ENCODE results near the gene AMDHD1.

Gene AMDHD1

GRCh38 chr12:95943330-95943842 lies at the start of gene AMDHD1:
Gene AMDHD1, plus strand, starts transcription at chr12:95943331. Its CDS starts 68 bp downstream, at chr12:95943399.
- peak; percentile 48 for DNase-seq (ENCODE audit: low read depth)

DNA sequence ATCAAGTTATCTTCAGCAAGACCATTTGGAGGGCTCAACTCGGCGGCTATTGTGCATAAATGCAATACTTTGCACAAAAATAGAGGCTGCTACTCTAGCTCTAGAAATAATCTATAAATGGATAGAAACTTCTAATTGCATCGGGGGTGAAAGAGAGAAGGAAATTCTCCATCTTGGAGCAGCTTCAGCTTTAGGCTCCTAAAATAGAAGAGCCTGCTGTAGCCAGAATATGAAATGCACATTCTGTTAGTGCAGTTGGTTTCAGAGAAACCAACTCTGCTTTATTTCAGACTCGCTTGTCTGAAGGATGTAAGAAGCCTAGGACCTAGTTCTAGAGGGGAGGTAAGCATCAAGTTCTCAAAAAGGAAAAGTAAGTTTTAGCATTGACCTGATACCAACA lies 46.3 kb upstream of the AMDHD1 start:
- DNase-seq (ENCODE audit: low read depth) = no peak

- no peak for DNase-seq (ENCODE audit: low read depth)
Observed at GRCh38 chr12:95898081-95898480, 45.0 kb upstream of the AMDHD1 start.

DNA sequence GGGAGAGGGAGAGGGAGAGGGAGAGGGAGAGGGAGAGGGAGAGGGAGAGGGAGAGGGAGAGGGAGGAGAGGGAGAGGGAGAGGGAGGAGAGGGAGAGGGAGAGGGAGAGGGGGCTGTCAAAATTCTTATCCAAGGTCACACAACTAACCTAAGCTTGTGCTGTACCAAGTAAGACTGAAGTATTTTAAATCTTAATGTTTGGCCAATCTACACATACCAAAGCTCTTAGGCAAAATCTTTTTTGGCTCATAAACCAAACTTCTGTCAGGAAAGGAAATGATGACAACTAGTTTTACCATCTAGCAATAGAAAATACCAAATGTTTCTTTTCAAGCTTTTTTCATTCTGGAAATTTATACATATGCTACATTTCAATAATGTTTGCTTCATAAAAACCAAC lies 34.6 kb upstream of the AMDHD1 start:
- peak; percentile 58 for DNase-seq (ENCODE audit: low read depth)

DNA sequence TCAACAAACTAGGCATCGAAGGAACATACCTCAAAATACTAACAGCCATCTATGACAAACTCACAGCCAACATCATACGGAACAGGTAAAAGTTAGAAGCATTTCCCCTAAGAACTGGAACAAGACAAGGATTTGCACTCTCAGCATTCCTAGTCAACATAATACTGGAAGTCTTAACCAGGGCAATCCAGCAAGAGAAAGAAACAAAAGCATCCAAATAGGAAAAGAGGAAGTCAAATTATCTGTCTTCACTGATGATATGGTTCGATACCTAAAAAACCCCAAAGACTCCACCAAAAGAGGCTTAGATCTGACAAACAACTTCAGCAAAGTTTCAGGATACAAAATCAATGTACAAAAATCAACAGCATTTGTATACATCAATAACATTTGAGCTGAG lies 33.3 kb upstream of the AMDHD1 start:
- DNase-seq (ENCODE audit: low read depth) = no peak

GRCh38 chr12:95918194-95918993 lies 24.7 kb upstream of the AMDHD1 start:
- DNase-seq (ENCODE audit: low read depth) = peak; percentile 61

DNA sequence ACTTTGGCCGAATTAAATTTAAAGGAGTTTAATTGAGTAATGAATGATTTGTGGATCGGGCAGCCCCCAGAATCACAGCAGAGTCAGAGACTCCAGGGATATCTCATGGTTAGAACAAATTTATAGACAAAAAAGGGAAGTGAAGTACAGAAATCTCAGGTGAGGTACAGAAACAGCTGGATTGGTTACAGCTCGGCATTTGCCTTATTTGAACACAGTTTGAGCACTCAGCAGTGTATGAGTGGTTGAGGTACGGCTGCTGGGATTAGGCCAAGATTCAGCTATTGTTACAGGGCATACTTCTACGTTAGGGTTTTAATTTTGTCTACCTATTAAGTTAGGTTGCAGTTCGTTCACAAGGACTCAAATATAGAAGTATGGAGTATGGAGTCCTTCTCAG lies 24.0 kb upstream of the AMDHD1 start:
- DNase-seq (ENCODE audit: low read depth) = no peak

GRCh38 chr12:95922231-95922630 lies 20.9 kb upstream of the AMDHD1 start:
- DNase-seq (ENCODE audit: low read depth) = peak; percentile 0

- no peak for DNase-seq (ENCODE audit: low read depth)
Observed at GRCh38 chr12:95940514-95940913, 2.6 kb upstream of the AMDHD1 start.

GRCh38 chr12:95942101-95942523 lies 1.0 kb upstream of the AMDHD1 start:
- no peak for DNase-seq (ENCODE audit: low read depth)

DNA sequence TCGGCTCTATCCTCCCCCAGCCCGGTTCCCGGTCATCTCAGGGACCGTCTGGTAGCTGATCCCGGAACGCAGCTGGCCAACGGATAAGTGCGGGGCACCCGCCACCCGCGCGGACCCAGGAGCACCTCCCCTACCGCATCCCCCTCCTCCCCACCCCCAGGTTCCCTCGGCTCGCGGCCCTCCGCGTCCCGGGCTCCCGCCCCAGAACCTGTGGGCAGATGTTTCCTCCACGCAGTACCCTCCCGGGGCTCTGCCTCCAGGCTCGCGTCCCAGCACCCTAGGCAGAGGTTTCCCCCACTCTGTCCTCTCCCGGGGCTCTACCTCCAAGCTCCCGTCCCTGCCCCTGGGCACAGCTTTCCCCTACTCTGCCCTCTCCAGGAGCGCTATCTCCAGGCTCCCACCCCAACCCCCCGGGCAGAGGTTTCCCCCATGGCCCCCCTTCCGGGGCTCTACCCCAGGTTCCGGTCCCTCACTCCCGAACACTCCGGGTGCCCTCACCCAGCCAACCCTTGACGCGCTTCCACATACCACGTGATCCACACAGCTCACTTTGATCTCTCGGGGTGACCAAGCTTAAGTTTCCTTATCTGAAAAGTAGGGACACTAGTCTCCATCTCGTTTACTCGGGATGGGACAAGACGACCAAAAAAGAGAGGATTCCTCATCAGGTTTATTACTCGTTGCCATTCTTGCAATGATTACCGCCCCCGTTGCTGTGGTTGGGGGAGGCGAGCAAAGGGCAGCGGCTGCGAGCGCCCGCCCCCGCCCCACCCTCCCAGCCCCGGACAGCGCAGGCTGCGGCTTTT lies 404 bp upstream of the AMDHD1 start, which contains the start of gene CCDC38:
TSS of gene CCDC38 (minus strand) at position 91 of the 806 bp plus-strand sequence. CDS start 6,105 bp downstream, outside the sequence.
- peak; percentile 64 for DNase-seq (ENCODE audit: low read depth)

GRCh38 chr12:95944108-95944704 lies 1.1 kb downstream of the AMDHD1 start:
- no peak for DNase-seq (ENCODE audit: low read depth)

DNA sequence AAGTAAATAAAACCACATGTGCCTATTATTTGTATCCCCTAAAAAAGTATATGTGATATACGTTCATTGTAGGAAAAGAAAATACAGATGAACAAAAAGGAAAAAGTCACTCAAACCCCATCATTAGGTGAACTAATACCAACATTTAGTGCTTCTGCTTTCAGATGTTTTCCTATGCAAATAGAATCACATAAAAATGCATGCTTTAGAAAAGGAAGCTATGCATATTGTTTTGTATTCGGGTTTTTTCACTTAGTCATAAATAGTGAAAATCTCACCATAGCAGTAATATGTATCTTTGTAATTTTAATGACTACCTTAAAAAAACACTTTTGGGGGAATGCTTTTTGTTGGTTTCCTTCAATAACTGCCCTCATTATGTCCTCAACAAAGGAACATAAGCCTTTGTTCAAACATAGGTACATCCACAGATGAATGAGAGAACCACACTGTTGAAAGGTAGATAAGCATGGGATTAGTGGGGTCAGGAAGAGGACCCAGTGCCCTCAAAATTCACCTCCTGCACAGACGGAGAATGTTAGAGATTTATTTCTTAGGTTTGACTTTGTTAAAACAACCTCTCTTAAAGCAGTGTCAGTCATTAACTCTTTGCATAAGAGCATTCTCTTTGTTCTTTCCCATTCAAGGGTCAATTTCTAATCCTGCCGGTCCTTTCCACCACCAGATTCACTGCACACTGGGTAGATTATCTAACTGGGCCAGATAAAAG lies 6.5 kb downstream of the AMDHD1 start:
- DNase-seq (ENCODE audit: low read depth) = no peak

- DNase-seq (ENCODE audit: low read depth) = no peak
Observed at GRCh38 chr12:95951515-95951914, 8.4 kb downstream of the AMDHD1 start.

GRCh38 chr12:95953000-95953399 lies 9.9 kb downstream of the AMDHD1 start:
- DNase-seq (ENCODE audit: low read depth) = no peak

GRCh38 chr12:95955549-95956159 lies 12.5 kb downstream of the AMDHD1 start:
- DNase-seq (ENCODE audit: low read depth) = no peak

DNA sequence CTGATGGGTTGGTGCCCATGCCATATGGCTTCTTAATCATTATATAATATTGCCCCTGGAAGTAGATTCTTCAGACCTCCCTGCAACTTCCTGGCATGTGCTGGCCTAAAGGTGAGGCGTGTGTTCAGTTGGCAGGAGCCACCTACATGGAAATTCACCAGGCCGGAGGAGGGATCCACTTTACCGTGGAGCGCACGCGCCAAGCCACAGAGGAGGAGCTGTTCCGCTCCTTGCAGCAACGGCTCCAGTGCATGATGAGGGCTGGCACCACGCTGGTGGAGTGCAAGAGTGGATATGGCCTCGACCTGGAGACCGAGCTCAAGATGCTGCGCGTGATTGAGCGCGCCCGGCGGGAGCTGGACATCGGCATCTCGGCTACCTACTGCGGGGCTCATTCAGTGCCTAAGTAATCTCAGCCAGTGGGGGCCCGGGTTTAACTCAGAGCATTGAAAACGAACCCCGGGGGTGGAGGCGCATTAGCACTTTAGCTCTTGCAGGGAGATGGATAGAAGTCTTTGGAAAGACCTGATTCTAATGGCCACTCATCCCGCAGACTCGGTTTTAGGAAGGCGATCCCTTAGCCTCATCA lies 13.5 kb downstream of the AMDHD1 start:
- no peak for DNase-seq (ENCODE audit: low read depth)

GRCh38 chr12:95959107-95959506 lies 16.0 kb downstream of the AMDHD1 start:
- DNase-seq (ENCODE audit: low read depth) = peak; percentile 33

DNA sequence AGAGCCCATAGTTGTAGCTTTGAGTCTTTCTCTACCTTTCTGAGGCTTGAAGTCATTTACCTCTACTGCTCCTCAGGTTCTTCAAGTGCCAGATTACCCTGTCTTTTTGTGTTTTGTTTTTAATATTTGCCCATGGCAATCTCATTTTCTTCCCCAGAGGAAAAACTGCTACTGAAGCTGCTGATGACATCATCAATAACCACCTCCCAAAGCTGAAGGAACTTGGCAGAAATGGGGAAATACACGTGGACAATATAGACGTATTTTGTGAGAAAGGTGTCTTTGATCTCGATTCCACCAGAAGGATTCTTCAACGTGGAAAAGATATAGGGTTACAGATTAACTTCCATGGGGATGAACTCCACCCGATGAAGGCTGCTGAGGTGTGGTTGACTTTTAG lies 17.1 kb downstream of the AMDHD1 start:
- DNase-seq (ENCODE audit: low read depth) = no peak

DNA sequence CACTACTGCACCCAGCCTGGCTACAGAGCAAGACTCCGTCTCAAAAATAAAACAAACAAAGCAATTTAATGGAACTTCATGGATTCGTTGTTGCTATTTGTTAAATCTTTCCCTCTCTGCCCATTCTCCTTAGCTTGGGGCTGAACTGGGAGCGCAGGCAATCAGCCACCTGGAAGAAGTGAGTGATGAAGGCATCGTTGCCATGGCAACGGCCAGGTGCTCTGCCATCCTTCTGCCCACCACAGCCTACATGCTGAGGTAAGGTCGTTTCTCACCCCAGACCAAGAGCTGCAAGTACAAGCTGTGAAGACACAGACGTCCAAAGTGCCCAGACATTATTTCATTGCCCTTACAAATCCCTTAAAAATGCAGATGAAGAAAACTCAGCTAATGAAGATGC lies 19.1 kb downstream of the AMDHD1 start:
- no peak for DNase-seq (ENCODE audit: low read depth)

- peak; percentile 3 for DNase-seq (ENCODE audit: low read depth)
Observed at GRCh38 chr12:95963096-95963495, 20.0 kb downstream of the AMDHD1 start.

All from EH (cell line).